Nephron progenitor cell (in vitro differentiated cells): Measurements from ENCODE around the gene ACBD6.

Source experiments
- DNase-seq: peaks from one replicate; pipeline ENCODE4 v3.0.0; 2021
- H3K27ac Mint-ChIP-seq: 2 replicates; pipeline ENCODE4 v1.8.0; 2021; ENCODE audit warnings: mild to moderate bottlenecking, moderate library complexity, mixed read lengths
- H3K27me3 Mint-ChIP-seq: 2 replicates; pipeline ENCODE4 v1.8.0; 2021; ENCODE audit warnings: mild to moderate bottlenecking, low read depth, mixed read lengths; ENCODE audit not compliant: poor library complexity
- H3K36me3 Mint-ChIP-seq: 2 replicates; pipeline ENCODE4 v1.8.0; 2021; ENCODE audit warnings: low read depth, mixed read lengths
- H3K4me1 Mint-ChIP-seq: 2 replicates; pipeline ENCODE4 v1.8.0; 2021; ENCODE audit warnings: mixed read lengths
- H3K4me3 Mint-ChIP-seq: 2 replicates; pipeline ENCODE4 v1.8.0; 2021; ENCODE audit warnings: mild to moderate bottlenecking, moderate library complexity, mixed read lengths
- H3K9me3 Mint-ChIP-seq: 2 replicates; pipeline ENCODE4 v1.8.0; 2021; ENCODE audit warnings: mild to moderate bottlenecking, moderate library complexity, mixed read lengths
- TF ChIP-seq, protein P1 (sequence below): fragments of 200-600 bp; sonication (generic); IDR thresholded peaks from 2 replicates; pipeline ENCODE4 v1.5.0; 2021; ENCODE audit warnings: antibody characterized with exemption

ACBD6 gene

DNA sequence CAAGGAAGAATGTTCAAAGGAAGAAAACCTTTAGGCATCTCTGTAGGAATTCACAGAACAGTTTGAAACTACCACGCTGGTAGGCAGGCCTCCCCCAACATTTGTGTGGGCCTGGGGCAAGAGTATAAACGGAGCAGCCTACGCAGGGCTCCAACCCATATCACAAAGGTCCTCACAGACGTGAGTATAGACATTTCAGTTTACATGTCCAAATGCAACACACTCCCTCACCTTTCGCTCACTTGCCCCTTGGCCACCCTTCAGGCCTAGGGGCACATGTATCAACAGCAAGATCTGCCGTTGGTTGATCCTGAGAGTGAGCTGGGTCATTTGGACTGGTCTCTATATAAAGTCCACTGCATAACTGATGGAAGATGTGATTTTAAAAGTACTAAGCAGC is 133.3 kb downstream of the ACBD6 start:
- H3K27ac Mint-ChIP-seq: no peak overlapping the region
- no peak for DNase-seq
- TF ChIP-seq, protein P1, sequence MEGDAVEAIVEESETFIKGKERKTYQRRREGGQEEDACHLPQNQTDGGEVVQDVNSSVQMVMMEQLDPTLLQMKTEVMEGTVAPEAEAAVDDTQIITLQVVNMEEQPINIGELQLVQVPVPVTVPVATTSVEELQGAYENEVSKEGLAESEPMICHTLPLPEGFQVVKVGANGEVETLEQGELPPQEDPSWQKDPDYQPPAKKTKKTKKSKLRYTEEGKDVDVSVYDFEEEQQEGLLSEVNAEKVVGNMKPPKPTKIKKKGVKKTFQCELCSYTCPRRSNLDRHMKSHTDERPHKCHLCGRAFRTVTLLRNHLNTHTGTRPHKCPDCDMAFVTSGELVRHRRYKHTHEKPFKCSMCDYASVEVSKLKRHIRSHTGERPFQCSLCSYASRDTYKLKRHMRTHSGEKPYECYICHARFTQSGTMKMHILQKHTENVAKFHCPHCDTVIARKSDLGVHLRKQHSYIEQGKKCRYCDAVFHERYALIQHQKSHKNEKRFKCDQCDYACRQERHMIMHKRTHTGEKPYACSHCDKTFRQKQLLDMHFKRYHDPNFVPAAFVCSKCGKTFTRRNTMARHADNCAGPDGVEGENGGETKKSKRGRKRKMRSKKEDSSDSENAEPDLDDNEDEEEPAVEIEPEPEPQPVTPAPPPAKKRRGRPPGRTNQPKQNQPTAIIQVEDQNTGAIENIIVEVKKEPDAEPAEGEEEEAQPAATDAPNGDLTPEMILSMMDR: no peak
- no peaks in the 10 kb centered on the region for H3K27me3 Mint-ChIP-seq
- no peaks in the 10 kb centered on the region for H3K9me3 Mint-ChIP-seq
- no peaks in the 10 kb centered on the region for H3K36me3 Mint-ChIP-seq
- no peak overlapping the region for H3K4me3 Mint-ChIP-seq
- no peaks in the 10 kb centered on the region for H3K4me1 Mint-ChIP-seq

DNA sequence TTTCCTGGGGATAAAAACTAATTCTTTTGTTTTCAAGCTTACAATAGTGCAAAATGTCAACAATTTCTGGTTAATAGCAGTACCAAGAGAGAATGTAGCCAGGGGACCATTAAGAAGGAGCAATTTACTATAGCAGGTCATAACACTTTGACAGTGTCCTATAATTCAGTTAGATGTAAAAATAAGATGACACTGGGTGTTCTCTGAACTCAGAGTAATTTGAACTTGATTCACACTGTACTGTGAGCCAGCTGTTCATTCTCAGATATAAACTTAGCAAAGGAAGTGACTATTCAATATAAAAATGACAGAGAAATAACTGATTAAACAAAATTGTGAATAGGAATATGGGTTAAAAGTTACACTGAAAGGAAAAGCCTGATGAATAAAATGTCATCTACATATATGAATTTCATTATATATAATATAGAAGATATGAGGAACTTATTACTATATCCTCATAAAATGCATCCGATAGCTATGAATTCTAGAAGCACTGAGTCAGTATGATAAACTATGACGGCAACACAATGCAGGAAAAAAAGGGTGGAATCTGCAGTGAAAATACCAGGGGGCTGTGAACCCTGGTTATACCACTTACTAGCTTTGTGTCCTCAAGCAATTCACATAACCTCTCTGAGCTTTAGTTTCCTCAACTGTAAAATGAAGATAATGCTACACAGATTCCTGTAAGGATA is 135.9 kb downstream of the ACBD6 start:
- H3K36me3 Mint-ChIP-seq: no peaks in the 10 kb centered on the region
- no peak overlapping the region for H3K4me3 Mint-ChIP-seq
- DNase-seq: no peak
- TF ChIP-seq, protein P1: no peak
- H3K27ac Mint-ChIP-seq: no peak overlapping the region
- H3K27me3 Mint-ChIP-seq: no peaks in the 10 kb centered on the region
- no peaks in the 10 kb centered on the region for H3K9me3 Mint-ChIP-seq
- H3K4me1 Mint-ChIP-seq: no peaks in the 10 kb centered on the region

DNA sequence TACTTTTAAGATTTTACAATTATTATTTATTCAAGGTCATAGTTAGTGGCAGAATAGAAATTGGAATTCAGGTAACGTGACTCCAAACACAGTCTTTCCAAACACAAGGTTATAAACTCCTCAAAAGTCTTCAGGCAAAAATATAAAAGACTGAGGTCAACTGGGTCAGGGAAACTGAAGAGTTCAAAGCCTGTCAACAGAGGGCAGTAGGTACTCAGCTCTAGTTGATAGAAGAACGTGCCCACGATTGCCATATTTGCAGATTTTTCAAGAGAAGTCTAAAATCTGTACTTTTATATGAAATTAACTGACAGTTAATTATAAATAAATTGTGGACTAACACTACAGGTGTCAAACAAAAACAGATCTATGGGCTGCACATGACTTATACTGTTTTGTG is 137.3 kb downstream of the ACBD6 start:
- H3K4me1 Mint-ChIP-seq: no peaks in the 10 kb centered on the region
- H3K4me3 Mint-ChIP-seq: no peak overlapping the region
- H3K27ac Mint-ChIP-seq: no peak overlapping the region
- TF ChIP-seq, protein P1: no peak
- no peaks in the 10 kb centered on the region for H3K36me3 Mint-ChIP-seq
- no peaks in the 10 kb centered on the region for H3K9me3 Mint-ChIP-seq
- H3K27me3 Mint-ChIP-seq: no peaks in the 10 kb centered on the region
- DNase-seq: no peak

DNA sequence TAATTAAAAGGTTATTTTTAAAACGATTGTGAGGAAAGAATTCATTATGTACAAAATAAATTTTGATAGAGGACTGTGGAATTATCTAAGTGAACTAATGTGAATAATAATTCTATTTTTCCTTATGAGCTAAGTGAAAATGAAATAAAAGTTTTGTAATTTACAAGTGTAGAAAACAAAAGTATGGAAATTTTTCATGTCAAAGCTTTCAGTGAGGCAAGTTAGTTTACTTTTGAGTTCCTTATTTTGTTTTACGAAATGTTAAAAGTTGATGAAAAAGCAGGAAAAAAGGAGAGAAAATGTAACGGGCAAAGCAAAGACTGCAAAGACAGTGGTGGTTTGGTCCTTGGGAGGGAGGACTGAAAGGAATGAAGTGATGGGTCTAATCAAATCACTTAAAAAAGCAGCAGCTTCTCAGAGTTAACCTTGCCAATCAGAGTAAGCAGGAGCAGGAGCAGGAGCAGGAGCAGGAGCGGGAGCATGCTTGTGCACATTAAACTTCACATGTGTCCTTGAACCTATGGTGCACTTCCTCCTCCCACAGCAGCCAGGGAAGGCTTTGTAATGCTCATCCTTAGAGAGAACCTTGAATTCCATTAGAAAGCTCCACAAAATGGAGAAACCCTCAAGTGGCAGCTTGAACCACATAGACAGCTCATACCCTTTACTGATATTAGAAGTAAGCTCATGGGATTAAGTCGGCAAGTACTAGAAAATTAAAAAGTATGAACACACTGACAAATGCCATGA is 139.0 kb downstream of the ACBD6 start:
- H3K27ac Mint-ChIP-seq: no peak overlapping the region
- DNase-seq: no peak
- H3K27me3 Mint-ChIP-seq: no peaks in the 10 kb centered on the region
- H3K36me3 Mint-ChIP-seq: no peaks in the 10 kb centered on the region
- H3K4me1 Mint-ChIP-seq: no peaks in the 10 kb centered on the region
- TF ChIP-seq, protein P1: no peak
- no peak overlapping the region for H3K4me3 Mint-ChIP-seq
- no peaks in the 10 kb centered on the region for H3K9me3 Mint-ChIP-seq

DNA sequence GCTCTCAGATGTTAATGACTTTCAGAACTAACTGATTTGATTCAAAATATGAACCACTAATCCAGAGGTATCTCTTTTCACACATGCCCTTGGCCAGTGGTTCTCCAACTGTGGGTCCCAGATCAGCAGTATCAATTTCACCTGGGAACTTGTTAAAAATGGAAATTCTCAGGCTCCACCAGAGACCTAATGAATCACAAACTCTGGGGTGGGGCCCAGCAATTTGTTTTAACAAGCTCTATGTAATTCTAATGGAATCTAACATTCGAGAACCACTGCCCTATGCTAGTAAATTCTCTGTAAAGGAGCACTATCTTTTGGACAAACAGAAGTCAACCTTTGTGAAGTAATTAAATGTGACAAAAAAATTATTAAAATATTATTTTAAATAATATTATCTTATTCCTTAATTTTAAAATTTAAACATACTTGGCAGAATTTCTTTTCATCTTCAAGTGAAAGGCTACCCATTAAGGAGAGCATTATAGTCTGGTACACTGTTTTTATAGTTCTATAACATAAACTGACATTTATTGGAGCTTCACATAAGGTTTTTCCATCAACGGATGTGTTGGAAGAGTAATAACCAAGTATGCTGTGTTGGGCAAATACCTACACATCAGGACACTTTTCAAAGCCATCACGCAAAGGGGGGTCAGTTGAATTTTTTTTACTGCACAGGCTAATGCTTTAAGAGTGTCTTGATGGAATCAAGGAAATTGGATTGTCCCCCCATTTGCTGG is 141.9 kb downstream of the ACBD6 start:
- no peaks in the 10 kb centered on the region for H3K9me3 Mint-ChIP-seq
- H3K4me3 Mint-ChIP-seq: no peak overlapping the region
- DNase-seq: no peak
- TF ChIP-seq, protein P1: no peak
- no peak overlapping the region for H3K27ac Mint-ChIP-seq
- no peaks in the 10 kb centered on the region for H3K4me1 Mint-ChIP-seq
- H3K27me3 Mint-ChIP-seq: no peaks in the 10 kb centered on the region
- peaks cover 4% of the 10 kb centered on the region for H3K36me3 Mint-ChIP-seq
